CD14-positive monocyte (primary cell): ENCODE measurements around the gene FAM120B. TPM values are rescaled to one million over a fixed set of nuclear protein-coding genes. Genes with fewer than 3 reads are reported as not detected.

Experiments used
- DNase-seq, 3 donors: peaks; one replicate each; pipeline ENCODE4 v3.0.0-alpha.2; 2011 to 2022
- H2AFZ ChIP-seq: 2 replicates; pipeline ENCODE4 v1.6.0; 2012; ENCODE audit warnings: mild to moderate bottlenecking, low read depth, low read length, inconsistent platforms; ENCODE audit not compliant: insufficient read depth, poor library complexity, severe bottlenecking
- H3K27ac ChIP-seq, 2 donors: 1 replicate in 1 of 2; 2 replicates in 1 of 2; pipeline ENCODE4 v1.5.1; 2012 to 2013; ENCODE audit warnings: low read length in 2 of 2, control low read depth in 1 of 2, inconsistent platforms in 1 of 2, low read depth in 1 of 2, mild to moderate bottlenecking in 1 of 2
- H3K27me3 ChIP-seq, 2 donors: one replicate each; pipeline versions ENCODE4 v1.6.0 to v1.6.1; 2011 to 2013; ENCODE audit warnings: low read length in 2 of 2; ENCODE audit not compliant: control insufficient read depth in 2 of 2, insufficient read depth in 2 of 2
- H3K36me3 ChIP-seq, 2 donors: replicated peaks in 1 of 2; 1 replicate in 1 of 2; 2 replicates in 1 of 2; pipeline versions ENCODE4 v1.5.1 to v1.6.1; 2012 to 2013; ENCODE audit warnings: low read length in 2 of 2, control low read depth in 1 of 2, inconsistent platforms in 1 of 2, mild to moderate bottlenecking in 1 of 2; ENCODE audit not compliant: insufficient read depth in 2 of 2, control insufficient read depth in 1 of 2
- H3K4me1 ChIP-seq, 2 donors: 1 replicate in 1 of 2; 2 replicates in 1 of 2; pipeline versions ENCODE4 v1.5.1 to v1.6.1; 2012 to 2013; ENCODE audit warnings: low read length in 2 of 2, control low read depth in 1 of 2, inconsistent platforms in 1 of 2, mild to moderate bottlenecking in 1 of 2, moderate library complexity in 1 of 2; ENCODE audit not compliant: insufficient read depth in 2 of 2, control insufficient read depth in 1 of 2
- H3K4me2 ChIP-seq: replicated peaks from 2 replicates; pipeline ENCODE3; 2012; ENCODE audit warnings: low read length, moderate library complexity, mild to moderate bottlenecking; ENCODE audit not compliant: poor library complexity, severe bottlenecking; ENCODE audit errors: extremely low read depth
- H3K4me3 ChIP-seq, 3 experiments: fragments of 200-600 bp in 1 of 3; sonication (generic) in 1 of 3; replicated peaks in 1 of 3; 1 replicate in 2 of 3; 2 replicates in 1 of 3; pipeline ENCODE4 v1.5.1; 2011 to 2013; ENCODE audit warnings: low read length in 3 of 3, mild to moderate bottlenecking in 3 of 3, control low read depth in 2 of 3, low read depth in 2 of 3, inconsistent platforms in 1 of 3, moderate library complexity in 1 of 3
- H3K79me2 ChIP-seq: 2 replicates; pipeline ENCODE4 v1.6.0; 2012; ENCODE audit warnings: mild to moderate bottlenecking, control low read depth, inconsistent platforms, low read length, moderate library complexity; ENCODE audit not compliant: insufficient read depth
- H3K9ac ChIP-seq: 2 replicates; pipeline ENCODE4 v1.6.0; 2017; ENCODE audit warnings: low read length, mild to moderate bottlenecking; ENCODE audit not compliant: insufficient read depth, poor library complexity, severe bottlenecking
- H3K9me3 ChIP-seq, 2 donors: replicated peaks in 1 of 2; 1 replicate in 1 of 2; 2 replicates in 1 of 2; pipeline versions ENCODE4 v1.5.1 to v1.6.1; 2012 to 2013; ENCODE audit warnings: low read length in 2 of 2, control low read depth in 1 of 2; ENCODE audit not compliant: control insufficient read depth in 1 of 2, insufficient read depth in 1 of 2
- H4K20me1 ChIP-seq: 2 replicates; pipeline ENCODE4 v1.6.0; 2012; ENCODE audit warnings: mild to moderate bottlenecking, low read length, control low read depth, moderate library complexity; ENCODE audit not compliant: insufficient read depth
- H3K27ac Mint-ChIP-seq, 7 donors: one replicate each; pipeline ENCODE4 v1.8.0; 2020; ENCODE audit warnings: mild to moderate bottlenecking in 7 of 7, mixed read lengths in 7 of 7, moderate library complexity in 6 of 7, inconsistent platforms in 2 of 7
- H3K27me3 Mint-ChIP-seq, 3 donors: one replicate each; pipeline ENCODE4 v1.8.0; 2021 to 2022; ENCODE audit warnings: low read depth in 3 of 3, mild to moderate bottlenecking in 3 of 3, mixed read lengths in 3 of 3, moderate library complexity in 3 of 3, inconsistent platforms in 1 of 3
- H3K36me3 Mint-ChIP-seq, 2 donors: one replicate each; pipeline ENCODE4 v1.8.0; 2020; ENCODE audit warnings: mixed read lengths in 2 of 2, inconsistent platforms in 1 of 2, mild to moderate bottlenecking in 1 of 2
- H3K4me1 Mint-ChIP-seq: one replicate; pipeline ENCODE4 v1.8.0; 2020; ENCODE audit warnings: mild to moderate bottlenecking, mixed read lengths
- H3K4me3 Mint-ChIP-seq, 2 donors: one replicate each; pipeline ENCODE4 v1.8.0; 2020; ENCODE audit warnings: mild to moderate bottlenecking in 2 of 2, mixed read lengths in 2 of 2, moderate library complexity in 1 of 2
- H3K9me3 Mint-ChIP-seq, 7 donors: one replicate each; pipeline ENCODE4 v1.8.0; 2020 to 2022; ENCODE audit warnings: mixed read lengths in 7 of 7, mild to moderate bottlenecking in 6 of 7, moderate library complexity in 6 of 7, inconsistent platforms in 2 of 7
- WGBS: methylation state at CpG from one replicate; pipeline ENCODE4 v1.1.5; 2013; ENCODE audit warnings: missing lambda C conversion rate; ENCODE audit not compliant: insufficient coverage; 5-methylcytosine and 5-hydroxymethylcytosine counted together
- intact Hi-C, 2 donors: fragments of 100-400 bp; cut with micrococcal nuclease; formaldehyde crosslinking; loops; one replicate each; pipeline versions ENCODE4 v1.15.0 to v1.15.1; 2023
- polyA plus RNA-seq, 3 donors: library from polyadenylated mRNA; depleted of rRNA in 1 of 3; unstranded in 2 of 3; stranded (reverse) in 1 of 3; fragments of 300-500 nt in 2 of 3; fragments of >200 nt in 1 of 3; fragmentation: Illumina TruSeq in 2 of 3; gene quantifications; 1 replicate in 2 of 3; 2 replicates in 1 of 3; pipeline ENCODE4 v1.2.3, GENCODE V29; 2012 to 2021
- TF ChIP-seq, protein P1 (sequence below): fragments of 200-600 bp; IDR thresholded peaks from one replicate; pipeline ENCODE4 v1.8.0; 2022; ENCODE audit warnings: antibody characterized with exemption, mild to moderate bottlenecking

FAM120B gene
- polyA plus RNA-seq, 3 donors, result 10.6 to 20.2 (median 11.2) TPM

DNA sequence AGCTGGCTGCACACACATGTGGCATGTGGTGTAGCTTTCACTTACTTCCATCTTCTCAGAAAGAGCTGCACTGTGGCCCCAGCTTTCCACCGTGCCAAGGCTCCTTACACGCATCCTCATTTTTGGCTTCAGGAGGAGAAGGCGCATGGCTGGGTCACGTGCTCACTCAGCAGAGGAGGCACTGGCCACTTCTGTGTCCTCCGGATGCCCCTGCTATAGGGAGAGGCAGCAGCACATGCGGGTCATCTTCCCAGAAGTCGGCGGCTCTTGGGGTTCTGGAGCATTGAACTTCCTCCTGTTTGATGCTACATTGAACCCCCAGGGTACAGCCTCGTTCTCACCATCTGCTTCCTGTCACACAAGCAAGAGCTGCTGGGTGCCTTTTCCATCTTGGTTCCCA is 111.3 kb downstream of the FAM120B start:
- WGBS, result 86% methylated on average over 9 of the region's 9 CpGs
- H3K4me1 Mint-ChIP-seq, result no peaks in the 10 kb centered on the region
- no peaks in the 10 kb centered on the region for H3K9me3 ChIP-seq
- H3K9me3 Mint-ChIP-seq, result peaks cover 3 to 10% (median 7%) of the 10 kb centered on the region in 7 donors
- H3K4me3 Mint-ChIP-seq, result no peak overlapping the region
- TF ChIP-seq, protein P1, sequence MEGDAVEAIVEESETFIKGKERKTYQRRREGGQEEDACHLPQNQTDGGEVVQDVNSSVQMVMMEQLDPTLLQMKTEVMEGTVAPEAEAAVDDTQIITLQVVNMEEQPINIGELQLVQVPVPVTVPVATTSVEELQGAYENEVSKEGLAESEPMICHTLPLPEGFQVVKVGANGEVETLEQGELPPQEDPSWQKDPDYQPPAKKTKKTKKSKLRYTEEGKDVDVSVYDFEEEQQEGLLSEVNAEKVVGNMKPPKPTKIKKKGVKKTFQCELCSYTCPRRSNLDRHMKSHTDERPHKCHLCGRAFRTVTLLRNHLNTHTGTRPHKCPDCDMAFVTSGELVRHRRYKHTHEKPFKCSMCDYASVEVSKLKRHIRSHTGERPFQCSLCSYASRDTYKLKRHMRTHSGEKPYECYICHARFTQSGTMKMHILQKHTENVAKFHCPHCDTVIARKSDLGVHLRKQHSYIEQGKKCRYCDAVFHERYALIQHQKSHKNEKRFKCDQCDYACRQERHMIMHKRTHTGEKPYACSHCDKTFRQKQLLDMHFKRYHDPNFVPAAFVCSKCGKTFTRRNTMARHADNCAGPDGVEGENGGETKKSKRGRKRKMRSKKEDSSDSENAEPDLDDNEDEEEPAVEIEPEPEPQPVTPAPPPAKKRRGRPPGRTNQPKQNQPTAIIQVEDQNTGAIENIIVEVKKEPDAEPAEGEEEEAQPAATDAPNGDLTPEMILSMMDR, result no peak
- DNase-seq, result no peak
- no peaks in the 10 kb centered on the region for H3K36me3 ChIP-seq
- H3K27ac Mint-ChIP-seq, result no peak overlapping the region
- no peaks in the 10 kb centered on the region for H3K36me3 Mint-ChIP-seq
- no peak overlapping the region for H2AFZ ChIP-seq
- peaks cover 4 to 15% (median 10%) of the 10 kb centered on the region in 3 donors for H3K27me3 Mint-ChIP-seq
- no peak overlapping the region for H3K9ac ChIP-seq
- no peaks in the 10 kb centered on the region for H3K79me2 ChIP-seq
- H3K4me1 ChIP-seq, result no peaks in the 10 kb centered on the region
- H4K20me1 ChIP-seq, result no peaks in the 10 kb centered on the region
- no peak overlapping the region for H3K4me3 ChIP-seq
- no peak overlapping the region for H3K4me2 ChIP-seq
- H3K27me3 ChIP-seq, result peaks cover 0 to 3% of the 10 kb centered on the region in 2 donors
- H3K27ac ChIP-seq, result no peak overlapping the region
- intact Hi-C loops, result no loop called here

DNA sequence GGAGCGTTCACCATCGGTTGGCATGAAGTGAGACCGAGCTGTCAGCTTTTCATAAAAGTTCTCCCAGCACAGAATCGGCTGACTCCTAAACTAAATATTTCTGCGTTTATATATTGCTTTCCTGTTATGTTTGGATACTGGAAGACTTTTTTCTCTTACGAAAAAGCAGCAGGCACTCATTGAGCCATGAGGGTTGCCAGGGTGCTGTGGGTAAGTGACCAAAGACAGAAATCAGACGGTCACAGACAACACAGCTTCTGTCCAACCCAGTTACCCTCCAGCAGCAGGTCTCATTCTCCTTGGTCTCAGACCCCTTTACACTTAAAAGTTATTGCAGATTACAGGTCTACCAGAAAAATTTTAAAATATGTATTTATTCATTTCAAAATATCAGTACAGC is 113.7 kb downstream of the FAM120B start:
- intact Hi-C loops, result no loop called here
- TF ChIP-seq, protein P1, result no peak
- Histone ChIP-seq H3K4me1 (no peaks in the 10 kb centered on the region), H3K36me3 (no peaks in the 10 kb centered on the region), H3K9me3 (no peaks in the 10 kb centered on the region), H3K4me3 (no peak overlapping the region), H3K9ac (no peak overlapping the region), H4K20me1 (no peaks in the 10 kb centered on the region), H2AFZ (no peak overlapping the region), H3K27ac (no peak overlapping the region), H3K27me3 (peaks cover 0 to 7% of the 10 kb centered on the region in 2 donors), H3K4me2 (no peak overlapping the region), H3K79me2 (no peaks in the 10 kb centered on the region)
- WGBS, result 67% methylated on average over 3 of the region's 7 CpGs
- Mint-ChIP-seq H3K27ac (no peak overlapping the region), H3K36me3 (no peaks in the 10 kb centered on the region), H3K4me3 (no peak overlapping the region), H3K4me1 (no peaks in the 10 kb centered on the region), H3K9me3 (peaks cover 3 to 9% (median 6%) of the 10 kb centered on the region in 7 donors), H3K27me3 (peaks cover 4 to 23% (median 22%) of the 10 kb centered on the region in 3 donors)
- DNase-seq, result no peak
